Suppressor macrophage treated with lipopolysaccharide for 4 hours (primary cell): ENCODE data around the gene EXOC6B.
A peak's percentile ranks its signal among the peaks of the same experiment; 100 is the strongest.

ENCODE experiments used
- DNase-seq: peaks from one replicate; pipeline ENCODE4 v3.0.0-alpha.2; 2020

Gene EXOC6B

GRCh38 chr2:72828840-72829507 lies 3.1 kb upstream of the EXOC6B start:
- DNase-seq = no peak

- DNase-seq = no peak
Observed at GRCh38 chr2:72827966-72828646, 2.3 kb upstream of the EXOC6B start.

- no peak for DNase-seq
Observed at GRCh38 chr2:72827487-72827886, 1.7 kb upstream of the EXOC6B start.

GRCh38 chr2:72826156-72826477 lies 284 bp upstream of the EXOC6B start:
- no peak for DNase-seq

GRCh38 chr2:72824224-72824842 lies 1.5 kb downstream of the EXOC6B start:
- peak; percentile 42 for DNase-seq

- no peak for DNase-seq
Observed at GRCh38 chr2:72822794-72823193, 3.0 kb downstream of the EXOC6B start.

- DNase-seq = no peak
Observed at GRCh38 chr2:72821983-72822382, 3.9 kb downstream of the EXOC6B start.

- DNase-seq = no peak
Observed at GRCh38 chr2:72821118-72821517, 4.7 kb downstream of the EXOC6B start.

- DNase-seq = no peak
Observed at GRCh38 chr2:72819501-72819900, 6.3 kb downstream of the EXOC6B start.

- no peak for DNase-seq
Observed at GRCh38 chr2:72815655-72816278, 10.1 kb downstream of the EXOC6B start.

GRCh38 chr2:72813841-72814240 lies 12.0 kb downstream of the EXOC6B start:
- no peak for DNase-seq

- no peak for DNase-seq
Observed at GRCh38 chr2:72810165-72810564, 15.7 kb downstream of the EXOC6B start.

- DNase-seq = no peak
Observed at GRCh38 chr2:72809095-72809494, 16.7 kb downstream of the EXOC6B start.

GRCh38 chr2:72806280-72806945 lies 19.4 kb downstream of the EXOC6B start:
- no peak for DNase-seq

GRCh38 chr2:72803626-72804320 lies 22.1 kb downstream of the EXOC6B start:
- DNase-seq = no peak

- no peak for DNase-seq
Observed at GRCh38 chr2:72803151-72803550, 22.7 kb downstream of the EXOC6B start.

- no peak for DNase-seq
Observed at GRCh38 chr2:72800492-72800891, 25.3 kb downstream of the EXOC6B start.

- peak; percentile 21 for DNase-seq
Observed at GRCh38 chr2:72797740-72798139, 28.1 kb downstream of the EXOC6B start.

GRCh38 chr2:72796766-72797165 lies 29.1 kb downstream of the EXOC6B start:
- no peak for DNase-seq

GRCh38 chr2:72794572-72794971 lies 31.3 kb downstream of the EXOC6B start:
- no peak for DNase-seq

- DNase-seq = no peak
Observed at GRCh38 chr2:72793798-72794440, 31.9 kb downstream of the EXOC6B start.

- DNase-seq = no peak
Observed at GRCh38 chr2:72789241-72789640, 36.6 kb downstream of the EXOC6B start.
